Progenitor cell of endocrine pancreas (in vitro differentiated cells): ENCODE results near the gene PPP1R3G. TPM values are rescaled to one million over a fixed set of nuclear protein-coding genes. Genes with fewer than 3 reads are reported as not detected.

Source experiments
- DNase-seq: peaks from one replicate; pipeline ENCODE4 v3.0.0; 2021; ENCODE audit warnings: low spot score; ENCODE audit not compliant: unreplicated experiment
- H3K27ac Mint-ChIP-seq: 2 replicates; pipeline ENCODE4 v1.8.0; 2021; ENCODE audit warnings: mild to moderate bottlenecking, moderate library complexity, mixed read lengths
- H3K27me3 Mint-ChIP-seq: 2 replicates; pipeline ENCODE4 v1.8.0; 2021; ENCODE audit warnings: mixed read lengths
- H3K36me3 Mint-ChIP-seq: 2 replicates; pipeline ENCODE4 v1.8.0; 2022; ENCODE audit warnings: mixed read lengths; ENCODE audit not compliant: insufficient read depth
- H3K4me1 Mint-ChIP-seq: 2 replicates; pipeline ENCODE4 v1.8.0; 2021; ENCODE audit warnings: low read depth, mixed read lengths
- H3K4me3 Mint-ChIP-seq: 2 replicates; pipeline ENCODE4 v1.8.0; 2021; ENCODE audit warnings: low read depth, mild to moderate bottlenecking, moderate library complexity, mixed read lengths
- H3K9me3 Mint-ChIP-seq: 2 replicates; pipeline ENCODE4 v1.8.0; 2021; ENCODE audit warnings: low read depth, mixed read lengths
- total RNA-seq: library from RNA; stranded (reverse); gene quantifications from 2 replicates; pipeline ENCODE4 v1.2.1, GENCODE V29; 2021
- TF ChIP-seq, protein P1 (sequence below): fragments of 200-600 bp; sonication (generic); IDR thresholded peaks from one replicate; pipeline ENCODE4 v1.5.0; 2021; ENCODE audit warnings: antibody characterized with exemption, mild to moderate bottlenecking; ENCODE audit not compliant: unreplicated experiment

PPP1R3G gene
- total RNA-seq, 1 donor from 2014 or later = 0.07 TPM

DNA sequence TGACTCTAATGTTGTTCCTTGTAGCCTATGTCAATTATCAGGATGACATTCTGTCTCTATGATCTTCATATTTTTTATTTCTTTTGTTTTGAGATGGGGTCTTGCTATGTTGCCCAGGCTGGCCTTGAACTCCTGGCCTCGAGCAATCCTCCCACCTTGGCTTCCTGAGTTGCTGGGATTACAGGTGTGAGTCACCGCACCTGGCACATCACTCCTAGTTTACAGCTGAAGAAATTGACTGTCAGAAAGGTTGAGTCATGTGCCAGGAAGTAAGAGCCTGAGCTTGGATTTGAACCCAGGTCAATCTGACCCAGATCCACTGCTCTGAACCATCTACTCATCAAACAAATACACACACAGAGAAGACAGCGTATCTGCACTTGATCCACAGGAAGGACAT is 14.4 kb downstream of the PPP1R3G start:
- H3K4me3 Mint-ChIP-seq = no peak overlapping the region
- no peaks in the 10 kb centered on the region for H3K36me3 Mint-ChIP-seq
- no peaks in the 10 kb centered on the region for H3K9me3 Mint-ChIP-seq
- no peak overlapping the region for H3K27ac Mint-ChIP-seq
- peaks cover 2% of the 10 kb centered on the region for H3K27me3 Mint-ChIP-seq
- TF ChIP-seq, protein P1, sequence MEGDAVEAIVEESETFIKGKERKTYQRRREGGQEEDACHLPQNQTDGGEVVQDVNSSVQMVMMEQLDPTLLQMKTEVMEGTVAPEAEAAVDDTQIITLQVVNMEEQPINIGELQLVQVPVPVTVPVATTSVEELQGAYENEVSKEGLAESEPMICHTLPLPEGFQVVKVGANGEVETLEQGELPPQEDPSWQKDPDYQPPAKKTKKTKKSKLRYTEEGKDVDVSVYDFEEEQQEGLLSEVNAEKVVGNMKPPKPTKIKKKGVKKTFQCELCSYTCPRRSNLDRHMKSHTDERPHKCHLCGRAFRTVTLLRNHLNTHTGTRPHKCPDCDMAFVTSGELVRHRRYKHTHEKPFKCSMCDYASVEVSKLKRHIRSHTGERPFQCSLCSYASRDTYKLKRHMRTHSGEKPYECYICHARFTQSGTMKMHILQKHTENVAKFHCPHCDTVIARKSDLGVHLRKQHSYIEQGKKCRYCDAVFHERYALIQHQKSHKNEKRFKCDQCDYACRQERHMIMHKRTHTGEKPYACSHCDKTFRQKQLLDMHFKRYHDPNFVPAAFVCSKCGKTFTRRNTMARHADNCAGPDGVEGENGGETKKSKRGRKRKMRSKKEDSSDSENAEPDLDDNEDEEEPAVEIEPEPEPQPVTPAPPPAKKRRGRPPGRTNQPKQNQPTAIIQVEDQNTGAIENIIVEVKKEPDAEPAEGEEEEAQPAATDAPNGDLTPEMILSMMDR = no peak
- no peak for DNase-seq
- H3K4me1 Mint-ChIP-seq = no peaks in the 10 kb centered on the region

DNA sequence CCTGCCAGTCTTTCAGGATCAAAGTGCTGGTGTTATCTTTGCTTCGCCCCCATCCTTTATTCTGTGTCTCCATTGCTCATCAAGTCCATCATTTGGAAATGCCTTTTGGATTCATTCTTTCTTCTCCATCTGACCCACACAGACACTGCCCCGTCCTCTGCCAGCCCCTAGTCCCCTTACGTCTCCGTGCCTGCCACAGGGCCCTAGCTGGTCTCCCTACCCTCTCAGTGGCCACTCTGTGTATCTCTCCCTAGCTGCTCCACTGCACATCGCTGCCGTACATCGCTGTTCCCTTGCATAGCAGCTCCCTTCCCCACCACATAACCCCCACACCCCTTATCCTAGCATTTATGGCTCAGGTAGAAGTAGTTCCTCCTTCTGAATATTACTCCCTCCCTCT is 15.7 kb downstream of the PPP1R3G start:
- H3K27ac Mint-ChIP-seq = peak overlapping the region; percentile 34
- no peak for DNase-seq
- TF ChIP-seq, protein P1 = no peak
- H3K4me1 Mint-ChIP-seq = no peaks in the 10 kb centered on the region
- H3K27me3 Mint-ChIP-seq = no peaks in the 10 kb centered on the region
- H3K9me3 Mint-ChIP-seq = no peaks in the 10 kb centered on the region
- no peaks in the 10 kb centered on the region for H3K36me3 Mint-ChIP-seq
- no peak overlapping the region for H3K4me3 Mint-ChIP-seq

DNA sequence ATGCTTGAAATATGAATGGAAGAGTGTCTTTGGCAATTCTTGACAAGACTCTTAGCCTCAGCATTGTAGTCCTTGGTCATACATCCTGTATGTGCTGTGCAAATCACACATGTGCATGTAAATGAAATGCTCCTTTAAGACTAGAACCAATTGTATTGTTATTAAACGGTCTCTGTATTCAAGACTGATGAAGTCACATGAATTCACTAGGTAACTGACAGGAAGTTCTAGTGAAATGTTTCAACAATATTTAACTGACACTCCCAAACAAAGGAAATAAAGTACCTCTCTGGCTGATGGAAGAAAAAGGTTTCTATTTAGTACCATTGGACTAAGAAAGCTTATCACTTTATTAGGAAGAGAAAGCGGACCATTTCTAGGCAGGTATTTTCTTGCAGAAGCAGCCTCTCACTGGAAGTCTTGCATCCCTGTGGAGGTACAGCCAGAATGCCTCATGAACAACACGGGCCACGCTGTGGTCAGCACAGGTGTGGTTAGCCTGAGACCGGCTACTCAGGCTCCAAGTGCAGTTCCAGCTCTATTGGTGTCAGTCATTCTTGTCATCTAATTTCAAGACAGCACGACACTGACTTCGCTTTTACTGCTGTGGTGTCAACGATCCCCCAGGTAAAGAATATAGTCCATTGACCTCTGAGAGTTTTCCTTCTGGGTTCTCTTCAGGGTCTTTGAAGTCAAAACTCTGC is 17.3 kb downstream of the PPP1R3G start:
- Mint-ChIP-seq H3K36me3 (no peaks in the 10 kb centered on the region), H3K4me3 (no peak overlapping the region), H3K9me3 (no peaks in the 10 kb centered on the region), H3K27me3 (no peaks in the 10 kb centered on the region), H3K27ac (no peak overlapping the region), H3K4me1 (no peaks in the 10 kb centered on the region)
- TF ChIP-seq, protein P1 = no peak
- DNase-seq = no peak

DNA sequence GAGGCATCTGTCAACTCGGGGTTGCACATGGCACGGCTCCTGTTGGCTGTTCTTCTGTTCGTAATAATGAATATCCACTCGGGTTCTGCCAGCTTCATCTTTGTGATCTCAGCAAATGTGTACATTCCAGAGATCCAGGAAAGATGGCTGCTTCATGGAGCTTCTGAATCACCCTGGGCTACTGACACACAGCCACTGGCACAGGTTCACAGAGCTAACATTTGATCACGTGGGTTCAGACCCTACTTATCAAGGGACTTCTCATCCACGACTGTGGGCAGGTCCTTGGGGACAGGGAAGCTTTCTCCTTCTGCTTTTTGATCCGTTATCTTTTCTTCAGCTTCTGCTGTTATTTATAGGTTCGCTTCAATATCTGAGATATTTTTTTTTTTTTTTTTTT is 18.1 kb downstream of the PPP1R3G start:
- Mint-ChIP-seq H3K9me3 (no peaks in the 10 kb centered on the region), H3K27me3 (no peaks in the 10 kb centered on the region), H3K27ac (no peak overlapping the region), H3K4me3 (no peak overlapping the region), H3K4me1 (no peaks in the 10 kb centered on the region), H3K36me3 (no peaks in the 10 kb centered on the region)
- no peak for DNase-seq
- TF ChIP-seq, protein P1 = no peak

DNA sequence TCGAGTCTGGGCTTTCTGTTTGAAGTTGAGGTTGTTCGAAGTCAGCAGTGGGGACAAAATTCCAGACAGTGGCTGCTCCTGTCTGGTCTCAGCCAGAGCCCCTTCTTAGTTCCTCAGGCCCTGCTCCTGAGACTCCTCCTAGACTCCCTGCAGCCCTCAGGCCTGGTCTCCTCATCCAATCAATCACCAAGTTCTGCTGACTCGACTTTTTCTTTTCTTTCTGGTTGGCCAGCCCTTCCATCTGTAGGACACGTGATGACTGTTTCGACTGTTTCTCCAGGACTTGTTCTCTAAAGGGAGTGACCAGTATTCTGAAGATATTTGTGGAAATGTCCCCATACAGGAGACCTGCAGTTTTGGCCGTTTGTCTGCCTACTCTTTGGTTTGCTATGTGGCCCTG is 19.5 kb downstream of the PPP1R3G start:
- TF ChIP-seq, protein P1 = no peak
- H3K27ac Mint-ChIP-seq = no peak overlapping the region
- no peak for DNase-seq

More for the DNA sequence above, 19.5 kb downstream of the PPP1R3G start:
- no peak overlapping the region for H3K4me3 Mint-ChIP-seq
- H3K27me3 Mint-ChIP-seq = no peaks in the 10 kb centered on the region
- H3K36me3 Mint-ChIP-seq = no peaks in the 10 kb centered on the region
- H3K9me3 Mint-ChIP-seq = no peaks in the 10 kb centered on the region
- H3K4me1 Mint-ChIP-seq = no peaks in the 10 kb centered on the region
